Measurements from ENCODE around the gene TRAPPC12. TPM values are rescaled to one million over a fixed set of nuclear protein-coding genes. Genes with fewer than 3 reads are reported as not detected.

Gene TRAPPC12
- total RNA-seq, 3 donors from 2014 or later (not counting 1 experiment from before 2014, with no cell fraction given), result 65.1 to 92.6 (median 86.7) TPM

DNA sequence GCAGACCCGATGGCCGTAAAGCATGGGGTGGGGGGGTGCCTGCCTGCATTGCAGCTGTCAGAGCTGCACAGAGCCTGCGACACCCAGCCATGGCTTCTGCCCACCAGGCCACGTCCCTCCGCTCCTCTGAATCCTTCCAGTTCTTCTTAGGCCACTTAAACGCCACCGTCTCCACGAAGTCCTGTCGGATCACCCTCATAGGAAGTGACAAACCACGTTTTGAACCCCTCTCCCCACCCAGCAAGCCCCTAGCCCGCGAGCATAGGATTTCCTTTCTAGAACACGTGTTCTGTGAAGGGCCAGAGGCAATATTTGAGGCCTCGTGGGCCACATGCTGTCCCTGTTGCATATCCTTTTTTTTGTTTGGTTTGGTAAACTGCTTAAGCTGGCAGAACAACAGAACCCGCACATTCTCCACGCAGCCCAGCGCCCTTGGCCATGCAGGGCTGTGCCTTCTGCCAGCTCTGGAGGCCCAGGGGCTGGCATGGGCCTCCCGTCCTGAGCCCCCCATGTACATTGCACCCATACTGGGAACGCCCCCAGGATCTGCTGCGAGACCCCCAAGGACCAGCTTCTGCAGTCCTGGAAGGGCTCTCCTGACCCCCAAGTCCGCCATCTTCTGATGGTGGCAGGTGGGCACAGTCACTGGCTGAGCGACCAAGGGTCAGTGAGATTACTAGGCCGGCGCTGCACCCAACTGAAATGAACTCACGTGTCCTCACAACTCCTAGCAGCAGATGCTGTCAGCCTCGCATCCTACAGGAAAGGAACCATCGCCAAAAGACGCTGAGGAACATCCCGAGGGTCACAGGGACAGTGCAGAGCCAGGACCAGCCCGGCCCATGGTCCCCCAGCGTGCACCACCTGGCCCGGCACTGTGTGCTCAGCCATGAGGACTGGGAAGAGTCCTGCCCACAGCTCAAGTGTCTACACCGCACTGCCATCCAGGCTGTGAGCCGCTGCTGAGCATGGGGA is 104.8 kb downstream of the TRAPPC12 start:
- intact Hi-C loops (cut with micrococcal nuclease), result no loop called here
- DNase-seq (no peak), ATAC-seq (no peak)
- no peak overlapping the region for H3K27ac Mint-ChIP-seq
- no peaks in the 10 kb centered on the region for H3K27me3 ChIP-seq (ENCODE audit: control insufficient read depth, insufficient read depth, low read length)
- H3K36me3 ChIP-seq (ENCODE audit: control insufficient read depth, insufficient read depth, low read length), result peaks cover 4% of the 10 kb centered on the region
- no peaks in the 10 kb centered on the region for H3K36me3 Mint-ChIP-seq
- H3K4me3 Mint-ChIP-seq, result no peak overlapping the region
- H3K4me3 ChIP-seq (ENCODE audit: low read length), result no peak overlapping the region
- no peak overlapping the region for H3K27ac ChIP-seq (ENCODE audit: low read length)
- H3K9me3 Mint-ChIP-seq, result no peaks in the 10 kb centered on the region
- H3K27me3 Mint-ChIP-seq (ENCODE audit: low read depth in 2 of 2), result no peaks in the 10 kb centered on the region
- H3K4me1 Mint-ChIP-seq, result no peaks in the 10 kb centered on the region
- TF ChIP-seq, protein P1, sequence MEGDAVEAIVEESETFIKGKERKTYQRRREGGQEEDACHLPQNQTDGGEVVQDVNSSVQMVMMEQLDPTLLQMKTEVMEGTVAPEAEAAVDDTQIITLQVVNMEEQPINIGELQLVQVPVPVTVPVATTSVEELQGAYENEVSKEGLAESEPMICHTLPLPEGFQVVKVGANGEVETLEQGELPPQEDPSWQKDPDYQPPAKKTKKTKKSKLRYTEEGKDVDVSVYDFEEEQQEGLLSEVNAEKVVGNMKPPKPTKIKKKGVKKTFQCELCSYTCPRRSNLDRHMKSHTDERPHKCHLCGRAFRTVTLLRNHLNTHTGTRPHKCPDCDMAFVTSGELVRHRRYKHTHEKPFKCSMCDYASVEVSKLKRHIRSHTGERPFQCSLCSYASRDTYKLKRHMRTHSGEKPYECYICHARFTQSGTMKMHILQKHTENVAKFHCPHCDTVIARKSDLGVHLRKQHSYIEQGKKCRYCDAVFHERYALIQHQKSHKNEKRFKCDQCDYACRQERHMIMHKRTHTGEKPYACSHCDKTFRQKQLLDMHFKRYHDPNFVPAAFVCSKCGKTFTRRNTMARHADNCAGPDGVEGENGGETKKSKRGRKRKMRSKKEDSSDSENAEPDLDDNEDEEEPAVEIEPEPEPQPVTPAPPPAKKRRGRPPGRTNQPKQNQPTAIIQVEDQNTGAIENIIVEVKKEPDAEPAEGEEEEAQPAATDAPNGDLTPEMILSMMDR (IDR thresholded peaks at IDR 0.05), result no peak
- 94% methylated on average over 34 of the region's 34 CpGs for WGBS (ENCODE audit: insufficient coverage)
- H3K9me3 ChIP-seq (ENCODE audit: control insufficient read depth, insufficient read depth, low read length), result no peaks in the 10 kb centered on the region
- H3K4me1 ChIP-seq (ENCODE audit: control insufficient read depth, insufficient read depth, low read length), result no peaks in the 10 kb centered on the region

- intact Hi-C loops (cut with micrococcal nuclease), result no loop called here
- Mint-ChIP-seq H3K4me1 (peaks cover under 1% of the 10 kb centered on the region in 2 donors), H3K36me3 (no peaks in the 10 kb centered on the region), H3K27me3 (ENCODE audit: low read depth in 2 of 2) (no peaks in the 10 kb centered on the region), H3K9me3 (no peaks in the 10 kb centered on the region), H3K27ac (no peak overlapping the region), H3K4me3 (no peak overlapping the region)
- Histone ChIP-seq H3K4me3 (ENCODE audit: low read length) (no peak overlapping the region), H3K9me3 (ENCODE audit: control insufficient read depth, insufficient read depth, low read length) (no peaks in the 10 kb centered on the region), H3K27me3 (ENCODE audit: control insufficient read depth, insufficient read depth, low read length) (no peaks in the 10 kb centered on the region), H3K27ac (ENCODE audit: low read length) (no peak overlapping the region), H3K36me3 (ENCODE audit: control insufficient read depth, insufficient read depth, low read length) (no peaks in the 10 kb centered on the region), H3K4me1 (ENCODE audit: control insufficient read depth, insufficient read depth, low read length) (peaks cover 3% of the 10 kb centered on the region)
- DNase-seq, result no peak
- ATAC-seq, result no peak
- TF ChIP-seq, protein P1 (IDR thresholded peaks at IDR 0.05), result no peak
- 90% methylated on average over 11 of the region's 11 CpGs for WGBS (ENCODE audit: insufficient coverage)
These were observed 105.7 kb downstream of the TRAPPC12 start for GRCh38 chr2:3485166-3485565.

DNA sequence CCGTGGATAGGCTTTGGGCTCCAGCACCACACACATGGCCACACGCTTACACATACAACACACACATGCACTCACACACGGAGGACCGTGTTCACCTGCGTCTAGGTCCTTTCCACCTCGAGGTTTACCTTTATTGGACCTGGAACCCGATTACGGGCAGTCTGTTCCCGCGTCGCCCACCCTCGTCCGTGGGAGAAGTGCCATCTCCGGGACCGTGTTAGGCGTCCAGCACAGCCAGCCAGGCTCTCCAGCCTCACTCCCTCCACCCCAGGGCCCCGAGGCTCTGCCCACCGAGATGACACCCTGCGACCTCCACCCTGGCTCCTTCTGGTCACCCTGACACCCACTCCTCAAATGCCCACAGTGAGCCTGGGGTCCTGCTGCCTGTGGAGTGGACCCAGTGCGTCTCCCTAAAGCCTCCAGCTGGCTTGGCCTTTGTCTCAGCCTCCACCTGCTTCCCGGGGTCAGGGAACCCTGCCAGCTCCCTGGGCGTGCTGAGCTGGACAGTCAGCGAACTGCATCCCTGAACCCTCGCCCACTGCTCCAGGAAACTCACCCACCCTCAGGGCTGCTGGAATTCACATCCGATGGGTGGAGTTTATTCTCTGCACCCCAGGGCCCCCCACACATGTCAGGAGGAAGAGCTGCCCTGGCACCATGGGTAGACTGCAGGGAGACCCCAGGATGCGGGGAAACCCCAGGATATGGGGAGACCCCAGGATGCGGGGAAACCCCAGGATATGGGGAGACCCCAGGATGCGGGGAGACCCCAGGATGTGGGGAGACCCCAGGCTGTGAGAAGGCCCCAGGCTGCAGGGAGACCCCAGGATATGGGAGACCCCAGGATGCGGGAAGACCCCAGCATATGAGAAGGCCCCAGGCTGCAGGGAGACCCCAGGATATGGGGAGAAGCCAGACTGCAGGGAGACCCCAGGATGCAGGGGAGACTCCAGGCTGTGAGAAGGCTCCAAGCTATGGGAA is 106.8 kb downstream of the TRAPPC12 start:
- no peak overlapping the region for H3K4me3 Mint-ChIP-seq
- Histone ChIP-seq H3K9me3 (ENCODE audit: control insufficient read depth, insufficient read depth, low read length) (no peaks in the 10 kb centered on the region), H3K4me3 (ENCODE audit: low read length) (no peak overlapping the region), H3K36me3 (ENCODE audit: control insufficient read depth, insufficient read depth, low read length) (no peaks in the 10 kb centered on the region), H3K27me3 (ENCODE audit: control insufficient read depth, insufficient read depth, low read length) (no peaks in the 10 kb centered on the region), H3K27ac (ENCODE audit: low read length) (no peak overlapping the region), H3K4me1 (ENCODE audit: control insufficient read depth, insufficient read depth, low read length) (peaks cover 15% of the 10 kb centered on the region)
- TF ChIP-seq, protein P1 (IDR thresholded peaks at IDR 0.05), result no peak
- peaks cover 12% of the 10 kb centered on the region in 2 donors for H3K4me1 Mint-ChIP-seq
- H3K27ac Mint-ChIP-seq, result no peak overlapping the region
- intact Hi-C loops (cut with micrococcal nuclease), result no loop called here
- H3K9me3 Mint-ChIP-seq, result no peaks in the 10 kb centered on the region
- no peak for DNase-seq
- 96% methylated on average over 29 of the region's 29 CpGs for WGBS (ENCODE audit: insufficient coverage)
- H3K27me3 Mint-ChIP-seq (ENCODE audit: low read depth in 2 of 2), result no peaks in the 10 kb centered on the region
- no peak for ATAC-seq
- no peaks in the 10 kb centered on the region for H3K36me3 Mint-ChIP-seq

Measured in natural killer cell (primary cell).